HG03175 (cell line): ENCODE measurements around the gene RPUSD1.

Source experiments
- ATAC-seq: cut with Tn5 transposase; IDR thresholded peaks from one replicate; pipeline ENCODE4 v1.9.1; 2021; ENCODE audit warnings: mild to moderate bottlenecking, moderate library complexity; ENCODE audit not compliant: unreplicated experiment

RPUSD1 gene

GRCh38 chr16:819336-820043 lies 31.3 kb upstream of the RPUSD1 start:
- ATAC-seq: no peak

- ATAC-seq: no peak
These were observed 30.4 kb upstream of the RPUSD1 start for GRCh38 chr16:818592-818991.

- no peak for ATAC-seq
These were observed 30.0 kb upstream of the RPUSD1 start for GRCh38 chr16:818132-818531.

- ATAC-seq: no peak
These were observed 29.1 kb upstream of the RPUSD1 start for GRCh38 chr16:817001-817906.

GRCh38 chr16:815861-816260 lies 27.7 kb upstream of the RPUSD1 start:
- ATAC-seq: no peak

GRCh38 chr16:814974-815373 lies 26.8 kb upstream of the RPUSD1 start:
- ATAC-seq: no peak

GRCh38 chr16:813916-814412 lies 25.8 kb upstream of the RPUSD1 start:
- ATAC-seq: no peak

- no peak for ATAC-seq
These were observed 25.2 kb upstream of the RPUSD1 start for GRCh38 chr16:813204-813915.

GRCh38 chr16:808085-808386 lies 19.9 kb upstream of the RPUSD1 start:
- ATAC-seq: no peak

GRCh38 chr16:807347-808084 lies 19.3 kb upstream of the RPUSD1 start:
- ATAC-seq: peak; percentile 93

- no peak for ATAC-seq
These were observed 17.3 kb upstream of the RPUSD1 start for GRCh38 chr16:805474-805873.

- ATAC-seq: no peak
These were observed 16.2 kb upstream of the RPUSD1 start for GRCh38 chr16:804193-805048.

GRCh38 chr16:803754-804080 lies 15.5 kb upstream of the RPUSD1 start:
- ATAC-seq: no peak

GRCh38 chr16:802914-803753 lies 15.0 kb upstream of the RPUSD1 start:
- no peak for ATAC-seq

- ATAC-seq: no peak
These were observed 14.3 kb upstream of the RPUSD1 start for GRCh38 chr16:802461-802860.

GRCh38 chr16:801584-802363 lies 13.6 kb upstream of the RPUSD1 start:
- no peak for ATAC-seq

GRCh38 chr16:800834-801511 lies 12.8 kb upstream of the RPUSD1 start:
- no peak for ATAC-seq
